GM21367 (cell line): Measurements from ENCODE around the gene DMD.

ENCODE experiments used
- ATAC-seq: cut with Tn5 transposase; IDR thresholded peaks from one replicate; pipeline ENCODE4 v1.9.1; 2021; ENCODE audit not compliant: unreplicated experiment

DMD gene

GRCh38 chrX:33045245-33045644, 166.1 kb downstream of the DMD start:
- no peak for ATAC-seq

- ATAC-seq: no peak
Measured at GRCh38 chrX:33041141-33041540, 170.2 kb downstream of the DMD start.

- ATAC-seq: no peak
Measured at GRCh38 chrX:33032700-33033099, 178.6 kb downstream of the DMD start.

- ATAC-seq: no peak
Measured at GRCh38 chrX:33014949-33015348, 196.4 kb downstream of the DMD start.

- ATAC-seq: no peak
Measured at GRCh38 chrX:33014086-33014485, 197.3 kb downstream of the DMD start.

- no peak for ATAC-seq
Measured at GRCh38 chrX:33001107-33001506, 210.2 kb downstream of the DMD start.

- ATAC-seq: no peak
Measured at GRCh38 chrX:32998776-32999175, 212.6 kb downstream of the DMD start.

- ATAC-seq: no peak
Measured at GRCh38 chrX:32995427-32995826, 215.9 kb downstream of the DMD start.

GRCh38 chrX:32987142-32987541, 224.2 kb downstream of the DMD start:
- ATAC-seq: no peak

- no peak for ATAC-seq
Measured at GRCh38 chrX:32985544-32985943, 225.8 kb downstream of the DMD start.

GRCh38 chrX:32966821-32967355, 244.5 kb downstream of the DMD start:
- no peak for ATAC-seq

GRCh38 chrX:32954125-32954524, 257.2 kb downstream of the DMD start:
- no peak for ATAC-seq

GRCh38 chrX:32948130-32948529, 263.2 kb downstream of the DMD start:
- ATAC-seq: no peak

- ATAC-seq: no peak
Measured at GRCh38 chrX:32937043-32937442, 274.3 kb downstream of the DMD start.

- ATAC-seq: no peak
Measured at GRCh38 chrX:32933548-32933947, 277.8 kb downstream of the DMD start.

GRCh38 chrX:32929040-32929439, 282.3 kb downstream of the DMD start:
- no peak for ATAC-seq

GRCh38 chrX:32896088-32896487, 315.3 kb downstream of the DMD start:
- ATAC-seq: no peak

- no peak for ATAC-seq
Measured at GRCh38 chrX:32894679-32895078, 316.7 kb downstream of the DMD start.

GRCh38 chrX:32893751-32894150, 317.6 kb downstream of the DMD start:
- ATAC-seq: no peak

GRCh38 chrX:32877592-32877991, 333.8 kb downstream of the DMD start:
- no peak for ATAC-seq

GRCh38 chrX:32874839-32875238, 336.5 kb downstream of the DMD start:
- ATAC-seq: no peak

- no peak for ATAC-seq
Measured at GRCh38 chrX:32873786-32874185, 337.6 kb downstream of the DMD start.

- no peak for ATAC-seq
Measured at GRCh38 chrX:32871636-32872035, 339.7 kb downstream of the DMD start.

GRCh38 chrX:32868524-32868895, 342.8 kb downstream of the DMD start:
- ATAC-seq: no peak
